GM12892 (cell line): ENCODE results near the gene MYO15A.

Experiments used
- POLR2A ChIP-seq: IDR thresholded peaks from 2 replicates; pipeline ENCODE4 v1.6.1; 2011; ENCODE audit warnings: low read depth, low read length, control low read depth
- POLR2AphosphoS5 ChIP-seq: IDR thresholded peaks from 2 replicates; pipeline ENCODE4 v1.6.1; 2011; ENCODE audit warnings: low read depth, low read length, control low read depth
- TAF1 ChIP-seq: IDR thresholded peaks from 2 replicates; pipeline ENCODE4 v1.6.1; 2011; ENCODE audit warnings: low read depth, mild to moderate bottlenecking, control low read depth, low read length, borderline replicate concordance

DNA sequence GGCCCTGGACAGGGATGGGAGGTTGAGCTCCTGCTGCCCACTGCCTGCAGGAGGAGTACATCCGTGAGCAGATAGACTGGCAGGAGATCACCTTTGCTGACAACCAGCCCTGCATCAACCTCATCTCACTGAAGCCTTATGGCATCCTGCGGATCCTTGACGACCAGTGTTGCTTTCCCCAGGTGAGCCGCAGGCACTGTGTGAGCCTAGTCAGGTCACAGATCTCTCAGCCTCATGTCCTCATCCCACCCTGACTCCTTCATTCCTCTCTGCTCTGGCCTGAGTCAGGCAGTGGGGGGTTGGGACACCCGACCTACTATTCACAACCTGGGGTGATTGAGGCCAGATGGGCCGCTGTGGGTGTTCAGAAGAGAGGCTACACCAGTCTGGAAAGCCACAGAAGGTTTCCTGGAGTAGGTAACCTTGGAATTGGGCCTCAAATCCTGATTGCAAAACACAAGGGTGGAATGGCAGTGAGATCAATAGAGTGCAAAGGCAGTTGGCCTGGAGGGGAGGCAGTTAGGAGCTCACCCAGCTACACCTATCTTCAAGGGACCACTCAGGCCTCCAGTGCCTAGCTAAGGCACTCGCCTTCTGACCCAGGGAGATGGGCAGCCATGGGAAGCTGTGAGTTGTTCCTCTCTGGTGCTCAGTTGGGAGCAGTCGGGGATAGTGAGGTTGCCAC is 29.7 kb downstream of the MYO15A start:
- TF ChIP-seq POLR2A (no peak), POLR2AphosphoS5 (no peak), TAF1 (no peak)
